Measurements from ENCODE around the gene RNF19B.

The RNF19B gene

GRCh38 chr1:32965251-32965747, 690 bp upstream of the RNF19B start:
- peak; percentile 41 for DNase-seq (ENCODE audit: low read depth)

- no peak for DNase-seq (ENCODE audit: low read depth)
These were observed 706 bp downstream of the RNF19B start for GRCh38 chr1:32963746-32964460.

- DNase-seq (ENCODE audit: low read depth), result no peak
These were observed 2.2 kb downstream of the RNF19B start for GRCh38 chr1:32962248-32962896.

- no peak for DNase-seq (ENCODE audit: low read depth)
These were observed 3.7 kb downstream of the RNF19B start for GRCh38 chr1:32960819-32961355.

GRCh38 chr1:32960342-32960741, 4.3 kb downstream of the RNF19B start:
- DNase-seq (ENCODE audit: low read depth), result no peak

- no peak for DNase-seq (ENCODE audit: low read depth)
These were observed 5.8 kb downstream of the RNF19B start for GRCh38 chr1:32958827-32959226.

- DNase-seq (ENCODE audit: low read depth), result no peak
These were observed 7.6 kb downstream of the RNF19B start for GRCh38 chr1:32957017-32957416.

GRCh38 chr1:32954168-32954567, 10.4 kb downstream of the RNF19B start:
- DNase-seq (ENCODE audit: low read depth), result no peak

- DNase-seq (ENCODE audit: low read depth), result peak; percentile 78
These were observed 11.1 kb downstream of the RNF19B start for GRCh38 chr1:32953495-32953894.

GRCh38 chr1:32949519-32949918, 15.1 kb downstream of the RNF19B start:
- no peak for DNase-seq (ENCODE audit: low read depth)

- DNase-seq (ENCODE audit: low read depth), result no peak
These were observed 15.7 kb downstream of the RNF19B start for GRCh38 chr1:32948905-32949304.

GRCh38 chr1:32948390-32948722, 16.3 kb downstream of the RNF19B start:
- DNase-seq (ENCODE audit: low read depth), result no peak

- DNase-seq (ENCODE audit: low read depth), result no peak
These were observed 16.8 kb downstream of the RNF19B start for GRCh38 chr1:32947669-32948389.

GRCh38 chr1:32946413-32946812, 18.2 kb downstream of the RNF19B start:
- no peak for DNase-seq (ENCODE audit: low read depth)

GRCh38 chr1:32944180-32944579, 20.4 kb downstream of the RNF19B start:
- DNase-seq (ENCODE audit: low read depth), result no peak

- peak; percentile 93 for DNase-seq (ENCODE audit: low read depth)
These were observed 24.8 kb downstream of the RNF19B start for GRCh38 chr1:32939655-32940371.

- peak; percentile 17 for DNase-seq (ENCODE audit: low read depth)
These were observed 27.5 kb downstream of the RNF19B start for GRCh38 chr1:32937061-32937460.

- DNase-seq (ENCODE audit: low read depth), result no peak
These were observed 30.1 kb downstream of the RNF19B start for GRCh38 chr1:32934535-32934934.

GRCh38 chr1:32933742-32934322, 30.8 kb downstream of the RNF19B start:
- DNase-seq (ENCODE audit: low read depth), result peak; percentile 65

GRCh38 chr1:32931760-32932159, 32.8 kb downstream of the RNF19B start:
- no peak for DNase-seq (ENCODE audit: low read depth)

- DNase-seq (ENCODE audit: low read depth), result no peak
These were observed 35.2 kb downstream of the RNF19B start for GRCh38 chr1:32929366-32929765.

- DNase-seq (ENCODE audit: low read depth), result no peak
These were observed 35.9 kb downstream of the RNF19B start for GRCh38 chr1:32928715-32929114.
